MCF 10A (cell line): Measurements from ENCODE around the gene ATG4D. TPM values are rescaled to one million over a fixed set of nuclear protein-coding genes. Genes with fewer than 3 reads are reported as not detected.
A peak's percentile ranks its signal among the peaks of the same experiment; 100 is the strongest.

ENCODE experiments used
- BruUV-seq: library from RNA; stranded (reverse); fragments of 400-500 nt; replicated peaks from 2 replicates; lab custom pipeline; 2021; lab: Mats Ljungman, UMichigan
- CTCF ChIA-PET: fragments of 300-600 bp; sonication (Branson Sonifier 250); formaldehyde crosslinking; extraction: SDS; loops from one replicate; lab custom pipeline; 2021; ENCODE audit warnings: antibody characterized with exemption, inconsistent platforms; lab: Yijun Ruan, JAX
- POLR2A ChIA-PET: fragments of 300-600, 350-650 bp; sonication (Branson Sonifier 250); formaldehyde crosslinking; extraction: SDS; loops from one replicate; lab custom pipeline; 2020; ENCODE audit warnings: antibody characterized with exemption, inconsistent platforms; lab: Yijun Ruan, JAX
- DNase-seq: peaks from one replicate; pipeline ENCODE4 v3.0.0-alpha.2; 2018; ENCODE audit not compliant: unreplicated experiment
- H3K27ac Mint-ChIP-seq: one replicate; pipeline ENCODE4 v1.8.0; 2022; ENCODE audit warnings: mild to moderate bottlenecking, low read depth, mixed read lengths; ENCODE audit not compliant: unreplicated experiment
- H3K27me3 Mint-ChIP-seq: one replicate; pipeline ENCODE4 v1.8.0; 2022; ENCODE audit warnings: mixed read lengths; ENCODE audit not compliant: insufficient read depth, unreplicated experiment
- H3K36me3 Mint-ChIP-seq: one replicate; pipeline ENCODE4 v1.8.0; 2022; ENCODE audit warnings: mild to moderate bottlenecking, moderate library complexity, mixed read lengths; ENCODE audit not compliant: insufficient read depth, unreplicated experiment
- H3K4me1 Mint-ChIP-seq: one replicate; pipeline ENCODE4 v1.8.0; 2022; ENCODE audit warnings: mixed read lengths; ENCODE audit not compliant: insufficient read depth, unreplicated experiment
- H3K4me3 Mint-ChIP-seq: one replicate; pipeline ENCODE4 v1.8.0; 2022; ENCODE audit warnings: mild to moderate bottlenecking, moderate library complexity, mixed read lengths; ENCODE audit not compliant: unreplicated experiment
- H3K9me3 Mint-ChIP-seq: one replicate; pipeline ENCODE4 v1.8.0; 2022; ENCODE audit warnings: mixed read lengths; ENCODE audit not compliant: unreplicated experiment
- CTCF ChIP-seq: fragments of 200-600 bp; IDR thresholded peaks from one replicate; pipeline ENCODE4 v1.8.0; 2022; ENCODE audit warnings: antibody characterized with exemption, mild to moderate bottlenecking; ENCODE audit not compliant: unreplicated experiment
- intact Hi-C: fragments of 100-400 bp; cut with micrococcal nuclease; formaldehyde crosslinking; loops from 2 replicates; pipeline ENCODE4 v1.14.1; 2022
- microRNA-seq: library from miRNA; unstranded; fragments of <30 nt; microRNA quantifications from one replicate; pipeline ENCODE4 v1.2.0, GENCODE V29; 2022
- total RNA-seq: library from RNA; stranded (reverse); gene quantifications from 2 replicates; pipeline ENCODE4 v1.2.3, GENCODE V29; 2022

ATG4D gene
- total RNA-seq, 1 experiment from 2014 or later: 22.6 TPM

DNA sequence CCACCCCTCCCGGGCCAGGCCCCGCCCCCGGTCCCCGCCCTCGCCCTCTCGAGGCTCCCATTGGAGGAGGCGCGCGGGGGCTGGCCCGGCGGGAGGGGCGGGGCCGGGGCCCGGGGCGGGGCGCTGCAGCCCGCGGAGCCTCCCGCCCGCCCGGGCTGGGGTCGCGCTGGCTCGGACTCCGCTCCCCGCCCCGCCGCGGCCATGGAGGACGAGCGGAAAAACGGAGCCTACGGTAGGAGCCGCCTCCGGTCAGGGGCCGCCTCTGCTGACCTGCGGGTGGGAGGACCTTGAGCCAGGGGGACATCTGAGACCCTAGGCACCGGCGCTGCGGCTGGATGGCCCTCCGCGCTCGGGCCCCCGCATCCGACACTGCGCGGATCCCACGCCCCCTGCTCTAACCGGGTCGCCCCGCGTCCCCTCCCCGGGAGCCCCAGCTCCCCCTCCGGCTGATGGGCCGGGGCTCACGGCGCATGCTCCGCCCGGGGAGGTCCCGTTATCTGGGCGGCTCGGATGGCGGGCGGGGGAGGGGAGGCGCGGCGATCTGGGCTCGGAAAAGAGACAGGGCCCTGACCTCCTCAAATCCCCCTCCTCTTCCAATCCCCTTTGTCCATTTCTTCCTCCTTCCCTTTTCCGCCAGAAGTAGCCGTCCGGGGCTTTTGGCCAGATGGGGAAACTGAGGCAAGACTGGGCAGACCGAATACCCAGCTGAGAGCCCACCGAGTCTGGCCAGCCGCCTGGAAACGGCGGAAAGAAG lies 58.8 kb downstream of the ATG4D start:
- no peak overlapping the region for H3K27ac Mint-ChIP-seq

More for the DNA sequence above, 58.8 kb downstream of the ATG4D start:
- H3K36me3 Mint-ChIP-seq: no peaks in the 10 kb centered on the region
- intact Hi-C loops: loop anchor here (2.0 kb wide), 1 partner anchor 14 kb away; no protein-coding TSS in a partner anchor
- peak; percentile 75 for DNase-seq
- ChIA-PET POLR2A (interaction anchor here (0.6 to 1.1 kb wide), 2 partner anchors 17 to 220 kb away, joined by 4 to 5 read pairs; no protein-coding TSS in a partner anchor), CTCF (interaction anchor here (0.6 to 2.1 kb wide), 2 partner anchors 22 to 301 kb away, joined by 3 to 10 read pairs; no protein-coding TSS in a partner anchor)
- no TSS peak for BruUV-seq
- peaks cover 15% of the 10 kb centered on the region for H3K27me3 Mint-ChIP-seq
- no peak for TF ChIP-seq CTCF
- H3K4me3 Mint-ChIP-seq: peak overlapping the region; percentile 60
- no peaks in the 10 kb centered on the region for H3K4me1 Mint-ChIP-seq
- no peaks in the 10 kb centered on the region for H3K9me3 Mint-ChIP-seq

Small RNA genes within 50 kb of the gene (microRNA-seq; reads per million reads assigned to microRNA genes)
- gene MIR1238: not detected

Other genes with a start within 250 kb of the ATG4D start
- 3.8 and 4.9 TPM in 2 replicates for gene ZGLP1, start 234.1 kb upstream of the ATG4D start, total RNA-seq
- 30.2 and 30.3 TPM in 2 replicates for gene FDX2, start 227.9 kb upstream of the ATG4D start, total RNA-seq
- 31.5 and 36.1 TPM in 2 replicates for gene RAVER1, start 210.4 kb upstream of the ATG4D start, total RNA-seq
- gene ICAM3, start 204.3 kb upstream of the ATG4D start, total RNA-seq: 7.6 and 7.9 TPM in 2 replicates
- gene TYK2, start 163.3 kb upstream of the ATG4D start, total RNA-seq: 75.0 and 83.7 TPM in 2 replicates
- 164 and 188 TPM in 2 replicates for gene CDC37, start 140.4 kb upstream of the ATG4D start, total RNA-seq
- 0.42 and 0.49 TPM in 2 replicates for gene PDE4A, start 123.4 kb upstream of the ATG4D start, total RNA-seq
- 46.1 and 48.5 TPM in 2 replicates for gene KEAP1, start 40.5 kb upstream of the ATG4D start, total RNA-seq
- gene S1PR5, start 26.5 kb upstream of the ATG4D start, total RNA-seq: not detected in 2 replicates
- gene KRI1, start 22.1 kb downstream of the ATG4D start, total RNA-seq: 23.3 and 27.4 TPM in 2 replicates
- gene CDKN2D, start 25.1 kb downstream of the ATG4D start, total RNA-seq: 2.5 and 2.6 TPM in 2 replicates
- gene AP1M2, start 43.4 kb downstream of the ATG4D start, total RNA-seq: 1.8 and 6.1 TPM in 2 replicates
- 6.2 and 10.6 TPM in 2 replicates for gene SLC44A2, start 81.6 kb downstream of the ATG4D start, total RNA-seq
- gene ILF3, start 110.4 kb downstream of the ATG4D start, total RNA-seq: 278 and 297 TPM in 2 replicates
- gene QTRT1, start 157.5 kb downstream of the ATG4D start, total RNA-seq: 57.5 and 71.3 TPM in 2 replicates
- 114 and 125 TPM in 2 replicates for gene DNM2, start 174.2 kb downstream of the ATG4D start, total RNA-seq